GM12878 (cell line): ENCODE data around the gene SLC38A7. TPM values are rescaled to one million over a fixed set of nuclear protein-coding genes. Genes with fewer than 3 reads are reported as not detected.

Experiments
- ASH2L ChIP-seq: fragments of 300-600, 200-600 bp; sonication (generic); IDR thresholded peaks from 2 replicates; pipeline ENCODE4 v1.6.1; 2017; ENCODE audit warnings: low read depth, mild to moderate bottlenecking, borderline replicate concordance
- BACH1 ChIP-seq: fragments of 450-650 bp; IDR thresholded peaks from 2 replicates; pipeline ENCODE4 v1.6.1; 2017; ENCODE audit warnings: mild to moderate bottlenecking, borderline replicate concordance
- CBFB ChIP-seq: IDR thresholded peaks from 2 replicates; pipeline ENCODE4 v1.6.1; 2016; ENCODE audit warnings: antibody characterized with exemption, low read depth
- CHD2 ChIP-seq: IDR thresholded peaks from 2 replicates; pipeline ENCODE4 v1.6.1; 2011; ENCODE audit warnings: low read depth, low read length, improper control_type of control experiment, borderline replicate concordance
- EP300 ChIP-seq, 2 experiments: fragments of 150-350 bp in 1 of 2; IDR thresholded peaks; 2 replicates each; pipeline ENCODE4 v1.6.1; 2011 to 2012; ENCODE audit warnings: low read depth in 2 of 2, low read length in 2 of 2, borderline replicate concordance in 1 of 2, improper control_type of control experiment in 1 of 2, inconsistent platforms in 1 of 2; ENCODE audit not compliant: control insufficient read depth in 1 of 2
- GATAD2B ChIP-seq: fragments of 450-650 bp; conservative IDR thresholded peaks from 2 replicates; pipeline ENCODE4 v1.6.1; 2017; ENCODE audit warnings: low read depth, mild to moderate bottlenecking, moderate library complexity
- KAT2A ChIP-seq: conservative IDR thresholded peaks from 2 replicates; pipeline ENCODE4 v1.6.1; 2011; ENCODE audit warnings: low read depth, low read length; ENCODE audit not compliant: control insufficient read depth
- KLF5 ChIP-seq: fragments of 450-650 bp; IDR thresholded peaks from 2 replicates; pipeline ENCODE4 v1.6.1; 2014; ENCODE audit warnings: mild to moderate bottlenecking; ENCODE audit not compliant: partially characterized antibody
- MYB ChIP-seq: fragments of 150-350 bp; IDR thresholded peaks from 2 replicates; pipeline ENCODE4 v1.6.1; 2014; ENCODE audit warnings: mild to moderate bottlenecking, low read depth, low read length, borderline replicate concordance
- RCOR1 ChIP-seq: conservative IDR thresholded peaks from 2 replicates; pipeline ENCODE4 v1.6.1; 2012; ENCODE audit warnings: low read depth, low read length, improper control_type of control experiment
- SIX5 ChIP-seq: IDR thresholded peaks from 2 replicates; pipeline ENCODE4 v1.6.1; 2011; ENCODE audit warnings: mild to moderate bottlenecking, low read depth, low read length, moderate library complexity; ENCODE audit not compliant: severe bottlenecking
- STAT1 ChIP-seq: fragments of 450-650 bp; conservative IDR thresholded peaks from 2 replicates; pipeline ENCODE4 v1.6.1; 2014; ENCODE audit warnings: antibody characterized with exemption, mild to moderate bottlenecking
- ZNF274 ChIP-seq: IDR thresholded peaks from one replicate; pipeline ENCODE4 v1.8.0; 2011; ENCODE audit not compliant: insufficient read length, insufficient read depth
- polyA plus RNA-seq, 11 experiments: library from polyadenylated mRNA; depleted of rRNA in 4 of 11; unstranded in 6 of 11; stranded (reverse) in 5 of 11; fragments of >200 nt; fragmentation: Nextera tagmentation in 4 of 11; fragmentation: Illumina TruSeq in 1 of 11; extraction: Ambion mirVana in 4 of 11; extraction: Trizol in 1 of 11; gene quantifications; 1 replicate in 1 of 11; 2 replicates in 10 of 11; pipeline versions ENCODE4 v1.2.1 to v1.2.3, GENCODE V29; 2011 to 2016; ENCODE audit warnings: inconsistent platforms in 2 of 11, missing spikeins in 2 of 11, low read depth in 1 of 11
- total RNA-seq, 4 experiments: library from RNA; depleted of rRNA in 3 of 4; stranded (reverse); fragments of >200 nt in 3 of 4; fragmentation: Illumina TruSeq in 1 of 4; extraction: Trizol in 1 of 4; gene quantifications; 2 replicates each; pipeline versions ENCODE4 v1.2.1 to v1.2.3, GENCODE V29; 2013 to 2021
- TF ChIP-seq, protein P1 (sequence below): fragments of 450-650 bp; IDR thresholded peaks from 2 replicates; pipeline ENCODE4 v1.6.1; 2014; ENCODE audit warnings: mild to moderate bottlenecking
- TF ChIP-seq, protein P2 (sequence below): fragments of 450-650 bp; IDR thresholded peaks from 2 replicates; pipeline ENCODE4 v1.6.1; 2016; ENCODE audit warnings: mild to moderate bottlenecking
- TF ChIP-seq, protein P3 (sequence below): fragments of 450-650 bp; IDR thresholded peaks from 2 replicates; pipeline ENCODE4 v1.6.1; 2018; ENCODE audit warnings: borderline replicate concordance, mild to moderate bottlenecking; ENCODE audit not compliant: partially characterized antibody
- TF ChIP-seq, protein P4 (sequence below): IDR thresholded peaks from 2 replicates; pipeline ENCODE4 v1.6.1; 2011; ENCODE audit warnings: low read depth, low read length, improper control_type of control experiment, borderline replicate concordance
- TF ChIP-seq, protein P5 (sequence below): IDR thresholded peaks from 2 replicates; pipeline ENCODE4 v1.6.1; 2011; ENCODE audit warnings: borderline replicate concordance, low read depth, mild to moderate bottlenecking, moderate library complexity, mixed read lengths, low read length; ENCODE audit not compliant: insufficient read depth; ENCODE audit errors: extremely low read length

SLC38A7 gene
- total and polyA plus RNA-seq, 10 of the 15 experiments (the other 5 are each of a cell fraction or from before 2014, with no cell fraction given) = 1.4 to 7.8 (median 4.7) TPM

DNA sequence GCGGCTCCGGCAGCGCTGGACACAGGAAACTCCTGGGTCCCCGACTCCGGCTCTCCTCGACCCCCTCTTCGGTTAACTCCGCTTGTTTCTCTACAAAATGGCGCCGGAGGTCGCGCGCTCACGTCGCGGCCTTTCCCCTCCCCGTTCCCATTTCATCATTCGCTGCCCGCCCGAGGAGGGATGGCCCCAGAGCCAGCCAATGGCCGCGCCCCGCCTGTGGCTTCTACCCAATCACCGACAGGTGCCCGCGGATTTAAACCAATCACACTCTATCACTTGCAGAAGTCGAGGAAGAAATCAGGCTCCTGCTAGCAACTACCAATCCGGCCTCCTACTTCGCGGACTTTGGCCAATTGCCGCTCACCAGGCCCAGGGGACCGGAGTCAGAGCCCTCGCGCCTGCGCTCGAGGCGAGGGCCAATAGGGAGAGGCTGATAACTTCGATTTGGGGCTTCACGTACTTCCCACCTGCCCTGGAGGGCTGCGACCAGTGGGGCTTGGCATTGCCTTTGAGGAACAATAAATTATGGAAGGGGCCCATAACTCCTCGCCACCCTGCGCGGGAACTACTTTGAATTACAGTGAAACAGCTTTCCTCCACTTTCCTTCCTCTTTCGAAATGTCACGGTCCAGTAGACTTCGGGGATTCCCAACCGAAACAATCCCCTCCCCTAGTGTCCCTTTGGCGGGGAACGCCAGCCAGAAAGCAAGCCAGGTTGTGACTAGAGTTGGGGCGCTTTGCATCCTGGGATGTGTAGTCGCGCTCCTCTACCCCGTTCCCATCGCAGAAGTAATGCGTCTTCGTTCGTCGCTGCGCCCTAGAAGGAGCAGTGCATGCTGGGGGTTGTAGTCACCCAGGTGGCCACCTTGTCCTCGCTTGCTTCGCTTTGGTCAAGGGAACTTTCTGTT, 54.6 kb downstream of the SLC38A7 start, which contains the start of gene CNOT1 (continued):
- TF ChIP-seq, protein P1, sequence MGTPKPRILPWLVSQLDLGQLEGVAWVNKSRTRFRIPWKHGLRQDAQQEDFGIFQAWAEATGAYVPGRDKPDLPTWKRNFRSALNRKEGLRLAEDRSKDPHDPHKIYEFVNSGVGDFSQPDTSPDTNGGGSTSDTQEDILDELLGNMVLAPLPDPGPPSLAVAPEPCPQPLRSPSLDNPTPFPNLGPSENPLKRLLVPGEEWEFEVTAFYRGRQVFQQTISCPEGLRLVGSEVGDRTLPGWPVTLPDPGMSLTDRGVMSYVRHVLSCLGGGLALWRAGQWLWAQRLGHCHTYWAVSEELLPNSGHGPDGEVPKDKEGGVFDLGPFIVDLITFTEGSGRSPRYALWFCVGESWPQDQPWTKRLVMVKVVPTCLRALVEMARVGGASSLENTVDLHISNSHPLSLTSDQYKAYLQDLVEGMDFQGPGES = peak; percentile 98
- TF ChIP-seq, protein P2, sequence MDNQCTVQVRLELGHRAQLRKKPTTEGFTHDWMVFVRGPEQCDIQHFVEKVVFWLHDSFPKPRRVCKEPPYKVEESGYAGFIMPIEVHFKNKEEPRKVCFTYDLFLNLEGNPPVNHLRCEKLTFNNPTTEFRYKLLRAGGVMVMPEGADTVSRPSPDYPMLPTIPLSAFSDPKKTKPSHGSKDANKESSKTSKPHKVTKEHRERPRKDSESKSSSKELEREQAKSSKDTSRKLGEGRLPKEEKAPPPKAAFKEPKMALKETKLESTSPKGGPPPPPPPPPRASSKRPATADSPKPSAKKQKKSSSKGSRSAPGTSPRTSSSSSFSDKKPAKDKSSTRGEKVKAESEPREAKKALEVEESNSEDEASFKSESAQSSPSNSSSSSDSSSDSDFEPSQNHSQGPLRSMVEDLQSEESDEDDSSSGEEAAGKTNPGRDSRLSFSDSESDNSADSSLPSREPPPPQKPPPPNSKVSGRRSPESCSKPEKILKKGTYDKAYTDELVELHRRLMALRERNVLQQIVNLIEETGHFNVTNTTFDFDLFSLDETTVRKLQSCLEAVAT = peak; percentile 100
- TF ChIP-seq, protein P3, sequence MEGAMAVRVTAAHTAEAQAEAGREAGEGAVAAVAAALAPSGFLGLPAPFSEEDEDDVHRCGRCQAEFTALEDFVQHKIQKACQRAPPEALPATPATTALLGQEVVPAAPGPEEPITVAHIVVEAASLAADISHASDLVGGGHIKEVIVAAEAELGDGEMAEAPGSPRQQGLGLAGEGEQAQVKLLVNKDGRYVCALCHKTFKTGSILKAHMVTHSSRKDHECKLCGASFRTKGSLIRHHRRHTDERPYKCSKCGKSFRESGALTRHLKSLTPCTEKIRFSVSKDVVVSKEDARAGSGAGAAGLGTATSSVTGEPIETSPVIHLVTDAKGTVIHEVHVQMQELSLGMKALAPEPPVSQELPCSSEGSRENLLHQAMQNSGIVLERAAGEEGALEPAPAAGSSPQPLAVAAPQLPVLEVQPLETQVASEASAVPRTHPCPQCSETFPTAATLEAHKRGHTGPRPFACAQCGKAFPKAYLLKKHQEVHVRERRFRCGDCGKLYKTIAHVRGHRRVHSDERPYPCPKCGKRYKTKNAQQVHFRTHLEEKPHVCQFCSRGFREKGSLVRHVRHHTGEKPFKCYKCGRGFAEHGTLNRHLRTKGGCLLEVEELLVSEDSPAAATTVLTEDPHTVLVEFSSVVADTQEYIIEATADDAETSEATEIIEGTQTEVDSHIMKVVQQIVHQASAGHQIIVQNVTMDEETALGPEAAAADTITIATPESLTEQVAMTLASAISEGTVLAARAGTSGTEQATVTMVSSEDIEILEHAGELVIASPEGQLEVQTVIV = peak; percentile 97
- TF ChIP-seq, protein P4, sequence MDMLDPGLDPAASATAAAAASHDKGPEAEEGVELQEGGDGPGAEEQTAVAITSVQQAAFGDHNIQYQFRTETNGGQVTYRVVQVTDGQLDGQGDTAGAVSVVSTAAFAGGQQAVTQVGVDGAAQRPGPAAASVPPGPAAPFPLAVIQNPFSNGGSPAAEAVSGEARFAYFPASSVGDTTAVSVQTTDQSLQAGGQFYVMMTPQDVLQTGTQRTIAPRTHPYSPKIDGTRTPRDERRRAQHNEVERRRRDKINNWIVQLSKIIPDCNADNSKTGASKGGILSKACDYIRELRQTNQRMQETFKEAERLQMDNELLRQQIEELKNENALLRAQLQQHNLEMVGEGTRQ = no peak
- peak; percentile 15 for TF ChIP-seq KLF5
- peak; percentile 96 for TF ChIP-seq CHD2
- no peak for TF ChIP-seq KAT2A
- peak in 1 of 2 experiments; percentile 11; a peak in 1 of 4 replicates for TF ChIP-seq EP300 (IDR thresholded peaks at IDR 0.05; ENCODE audit: borderline replicate concordance in 1 of 2, control insufficient read depth in 1 of 2, low read depth in 2 of 2, low read length in 2 of 2)
- TF ChIP-seq GATAD2B = peak; percentile 45
- no peak; the same call in 1 of the 2 replicates for TF ChIP-seq BACH1
- no peak for TF ChIP-seq ZNF274
- no peak for TF ChIP-seq RCOR1
- peak; percentile 86; the same call in 1 of the 2 replicates for TF ChIP-seq CBFB
- TF ChIP-seq STAT1 = peak; percentile 85; the same call in 1 of the 2 replicates
- TF ChIP-seq ASH2L = no peak
- peak; percentile 98 for TF ChIP-seq SIX5
- no peak for TF ChIP-seq MYB
- TF ChIP-seq, protein P5, sequence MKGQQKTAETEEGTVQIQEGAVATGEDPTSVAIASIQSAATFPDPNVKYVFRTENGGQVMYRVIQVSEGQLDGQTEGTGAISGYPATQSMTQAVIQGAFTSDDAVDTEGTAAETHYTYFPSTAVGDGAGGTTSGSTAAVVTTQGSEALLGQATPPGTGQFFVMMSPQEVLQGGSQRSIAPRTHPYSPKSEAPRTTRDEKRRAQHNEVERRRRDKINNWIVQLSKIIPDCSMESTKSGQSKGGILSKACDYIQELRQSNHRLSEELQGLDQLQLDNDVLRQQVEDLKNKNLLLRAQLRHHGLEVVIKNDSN = no peak
